ENCODE data around the gene NHS. TPM values are rescaled to one million over a fixed set of nuclear protein-coding genes. Genes with fewer than 3 reads are reported as not detected.

Gene NHS
- total and polyA plus RNA-seq, 2 of the 13 experiments (the other 11 are each of a cell fraction or from before 2014, with no cell fraction given), result 0.02 TPM; not detected in 1

DNA sequence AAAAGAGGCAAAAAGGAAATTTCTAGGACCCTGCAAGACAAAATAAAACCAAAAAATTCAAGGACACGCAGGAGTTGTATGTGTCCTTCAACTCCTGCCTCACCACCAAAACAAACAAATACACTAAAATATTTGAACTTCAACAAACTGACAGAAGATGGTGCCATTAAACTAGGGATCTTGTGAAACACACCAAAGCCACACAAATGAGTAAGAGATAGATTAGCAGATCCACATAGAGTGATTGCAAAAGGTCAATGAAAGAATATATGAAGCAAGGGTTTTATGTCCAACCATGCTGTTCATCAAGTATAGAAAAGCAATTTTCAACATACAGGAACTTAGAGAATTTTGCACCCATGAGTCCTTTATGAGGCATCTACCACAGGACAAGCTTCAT, 322.2 kb downstream of the NHS start (continued):
- TF ChIP-seq PLRG1 (conservative IDR thresholded peaks at IDR 0.05), result no peak
- no peak for TF ChIP-seq NFE2 (CRISPR knock-in tag; IDR thresholded peaks at IDR 0.05)
- no peak for TF ChIP-seq EZH2 (conservative IDR thresholded peaks at IDR 0.05; ENCODE audit: low read depth, low read length)

DNA sequence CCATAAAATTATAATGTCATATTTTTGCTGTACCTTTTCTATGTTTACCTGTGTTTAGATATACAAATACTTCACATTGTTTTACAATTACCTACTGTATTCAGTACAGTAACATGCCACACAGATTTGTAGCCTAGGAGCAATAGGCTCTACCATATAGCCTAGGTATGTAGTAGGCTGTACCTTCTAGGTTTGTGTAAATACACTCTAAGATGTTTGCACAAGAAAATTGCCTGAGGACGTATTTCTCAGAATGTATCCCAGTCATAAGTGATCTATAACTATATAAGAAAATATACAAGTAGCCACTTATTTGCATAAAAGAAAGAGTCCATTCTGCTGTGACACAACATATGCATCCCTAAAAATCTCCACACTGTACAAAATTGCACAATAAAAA, 326.0 kb downstream of the NHS start:
- intact Hi-C loops (cut with micrococcal nuclease; ENCODE audit: unreplicated experiment), result no loop called here
- POLR2A ChIA-PET, result no interaction called here
- no TSS peak for BruUV-seq (replicated peaks)
- Histone ChIP-seq H3K4me2 (ENCODE audit: low read depth, low read length) (no peak overlapping the region), H3K9me3 (ENCODE audit: low read length) (no peaks in the 10 kb centered on the region), H3K27me3 (ENCODE audit: control insufficient read depth in 1 of 2, insufficient read depth in 2 of 2, low read length in 2 of 2) (no peaks in the 10 kb centered on the region), H3K27ac (ENCODE audit: extremely low read length, insufficient read depth, low read length) (no peak overlapping the region), H3K36me3 (replicated peaks in 1 of 2; ENCODE audit: control insufficient read depth in 1 of 2, insufficient read depth in 2 of 2, low read length in 2 of 2) (no peaks in the 10 kb centered on the region), H3K4me3 (replicated peaks in 1 of 3; ENCODE audit: insufficient read depth in 1 of 3, low read depth in 2 of 3, low read length in 3 of 3) (no peak overlapping the region), H3K79me2 (ENCODE audit: insufficient read depth, low read length) (no peaks in the 10 kb centered on the region), H4K20me1 (ENCODE audit: insufficient read depth, low read length) (no peaks in the 10 kb centered on the region), H2AFZ (ENCODE audit: low read length) (no peak overlapping the region), H3K9ac (ENCODE audit: insufficient read depth, low read depth, low read length) (no peak overlapping the region), H3K4me1 (ENCODE audit: insufficient read depth, low read length) (peaks cover 6% of the 10 kb centered on the region; the same call in 1 of the 2 replicates)
- FAIRE-seq (no peak), DNase-seq (ENCODE audit: low spot score) (no peak), ATAC-seq (no peak)
- TF ChIP-seq KDM2A (CRISPR knock-in tag; IDR thresholded peaks at IDR 0.05; ENCODE audit: borderline replicate concordance, low read depth) (no peak), GZF1 (CRISPR knock-in tag; IDR thresholded peaks at IDR 0.05) (no peak), SMARCE1 (IDR thresholded peaks at IDR 0.05; ENCODE audit: borderline replicate concordance) (no peak), ZNF121 (CRISPR knock-in tag; IDR thresholded peaks at IDR 0.05) (no peak), ZBTB3 (CRISPR knock-in tag; IDR thresholded peaks at IDR 0.05; ENCODE audit: borderline replicate concordance, low read depth) (no peak), ZNF768 (CRISPR knock-in tag; IDR thresholded peaks at IDR 0.05) (no peak), ZMYM2 (CRISPR knock-in tag; IDR thresholded peaks at IDR 0.05) (no peak), BORCS8-MEF2B (CRISPR knock-in tag; IDR thresholded peaks at IDR 0.05) (no peak), ZNF552 (CRISPR knock-in tag; IDR thresholded peaks at IDR 0.05; ENCODE audit: borderline replicate concordance) (no peak), ZNF280B (CRISPR knock-in tag; IDR thresholded peaks at IDR 0.05; ENCODE audit: borderline replicate concordance) (no peak), EZH2 (conservative IDR thresholded peaks at IDR 0.05; ENCODE audit: low read depth, low read length) (no peak)
- TF ChIP-seq, protein P1, sequence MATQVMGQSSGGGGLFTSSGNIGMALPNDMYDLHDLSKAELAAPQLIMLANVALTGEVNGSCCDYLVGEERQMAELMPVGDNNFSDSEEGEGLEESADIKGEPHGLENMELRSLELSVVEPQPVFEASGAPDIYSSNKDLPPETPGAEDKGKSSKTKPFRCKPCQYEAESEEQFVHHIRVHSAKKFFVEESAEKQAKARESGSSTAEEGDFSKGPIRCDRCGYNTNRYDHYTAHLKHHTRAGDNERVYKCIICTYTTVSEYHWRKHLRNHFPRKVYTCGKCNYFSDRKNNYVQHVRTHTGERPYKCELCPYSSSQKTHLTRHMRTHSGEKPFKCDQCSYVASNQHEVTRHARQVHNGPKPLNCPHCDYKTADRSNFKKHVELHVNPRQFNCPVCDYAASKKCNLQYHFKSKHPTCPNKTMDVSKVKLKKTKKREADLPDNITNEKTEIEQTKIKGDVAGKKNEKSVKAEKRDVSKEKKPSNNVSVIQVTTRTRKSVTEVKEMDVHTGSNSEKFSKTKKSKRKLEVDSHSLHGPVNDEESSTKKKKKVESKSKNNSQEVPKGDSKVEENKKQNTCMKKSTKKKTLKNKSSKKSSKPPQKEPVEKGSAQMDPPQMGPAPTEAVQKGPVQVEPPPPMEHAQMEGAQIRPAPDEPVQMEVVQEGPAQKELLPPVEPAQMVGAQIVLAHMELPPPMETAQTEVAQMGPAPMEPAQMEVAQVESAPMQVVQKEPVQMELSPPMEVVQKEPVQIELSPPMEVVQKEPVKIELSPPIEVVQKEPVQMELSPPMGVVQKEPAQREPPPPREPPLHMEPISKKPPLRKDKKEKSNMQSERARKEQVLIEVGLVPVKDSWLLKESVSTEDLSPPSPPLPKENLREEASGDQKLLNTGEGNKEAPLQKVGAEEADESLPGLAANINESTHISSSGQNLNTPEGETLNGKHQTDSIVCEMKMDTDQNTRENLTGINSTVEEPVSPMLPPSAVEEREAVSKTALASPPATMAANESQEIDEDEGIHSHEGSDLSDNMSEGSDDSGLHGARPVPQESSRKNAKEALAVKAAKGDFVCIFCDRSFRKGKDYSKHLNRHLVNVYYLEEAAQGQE (IDR thresholded peaks at IDR 0.05; ENCODE audit: borderline replicate concordance in 1 of 2, low read depth in 1 of 2, low read length in 2 of 2), result no peak
- 60% methylated on average over 1 of the region's 1 CpG for WGBS (ENCODE audit: low lambda C conversion rate)
- in situ Hi-C loops (cut with HindIII; ENCODE audit: extremely low pct_ligation_motif_present, low pct_unique_long_range_greater_than_20kb), result no loop called here
- CTCF ChIA-PET (ENCODE audit: low intra/inter-chr PET ratio, low total read pairs), result no interaction called here
